Left renal pelvis (tissue), 4 donors: ENCODE measurements around the gene CRTAP. TPM values are rescaled to one million over a fixed set of nuclear protein-coding genes. Genes with fewer than 3 reads are reported as not detected.
A peak's percentile ranks its signal among the peaks of the same experiment; 100 is the strongest.
"Not testable (repeated sequence)": the region's sequence is repeated elsewhere in the genome, so short reads cannot be mapped to it uniquely, and the experiment has no call there.

Experiments used
- DNase-seq, 4 donors: peaks; one replicate each; pipeline ENCODE4 v3.0.0-alpha.2; 2013; ENCODE audit warnings: low read depth in 4 of 4, low spot score in 3 of 4
- polyA plus RNA-seq, 4 donors: library from polyadenylated mRNA; unstranded; fragments of 120-200 nt; gene quantifications; one replicate each; pipeline ENCODE4 v1.2.1, GENCODE V29; 2013; ENCODE audit not compliant: insufficient read length in 4 of 4

CRTAP gene
- polyA plus RNA-seq, 4 donors, result 158 to 328 (median 185) TPM

- DNase-seq, result no peak
These were observed 57.8 kb downstream of the CRTAP start for GRCh38 chr3:33171580-33171979.

DNA sequence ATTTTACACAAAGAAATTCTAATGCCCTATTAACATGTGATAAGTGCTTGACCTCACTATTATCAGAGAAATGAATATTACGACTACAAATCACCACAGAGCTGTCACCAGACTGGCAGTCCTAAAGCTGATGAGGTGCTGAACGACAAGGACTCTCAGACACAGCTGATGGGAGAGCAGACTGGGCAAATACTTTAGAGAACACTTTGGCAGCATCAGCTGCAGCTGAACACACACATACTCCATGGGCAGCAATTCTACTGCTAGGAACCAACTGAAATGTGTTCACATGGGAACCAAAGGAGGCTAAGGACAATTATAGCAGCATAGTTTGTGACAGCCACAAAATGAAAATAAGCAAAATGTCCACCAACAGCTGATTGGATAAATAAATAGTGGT, 59.3 kb downstream of the CRTAP start:
- DNase-seq, result no peak

DNA sequence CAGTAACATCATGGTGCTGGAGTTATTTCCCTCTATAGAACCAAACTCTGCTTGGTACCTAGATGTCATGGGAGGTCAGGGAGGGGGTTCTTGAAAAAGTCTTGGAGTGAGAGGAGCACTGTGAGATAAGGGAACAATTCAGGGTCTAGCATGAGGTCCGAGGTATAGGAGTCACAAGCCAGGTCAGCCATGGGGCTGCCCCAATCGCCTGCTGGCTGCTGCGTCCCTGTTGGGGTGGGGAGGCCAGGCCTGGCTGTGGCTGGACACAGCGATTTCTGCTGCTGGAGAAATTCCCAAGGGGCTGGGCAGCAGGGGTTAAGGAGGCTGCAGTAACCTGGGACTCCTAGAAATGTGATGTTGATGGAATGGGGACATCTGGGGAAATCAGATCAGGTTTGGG, 59.9 kb downstream of the CRTAP start:
- no peak for DNase-seq

DNA sequence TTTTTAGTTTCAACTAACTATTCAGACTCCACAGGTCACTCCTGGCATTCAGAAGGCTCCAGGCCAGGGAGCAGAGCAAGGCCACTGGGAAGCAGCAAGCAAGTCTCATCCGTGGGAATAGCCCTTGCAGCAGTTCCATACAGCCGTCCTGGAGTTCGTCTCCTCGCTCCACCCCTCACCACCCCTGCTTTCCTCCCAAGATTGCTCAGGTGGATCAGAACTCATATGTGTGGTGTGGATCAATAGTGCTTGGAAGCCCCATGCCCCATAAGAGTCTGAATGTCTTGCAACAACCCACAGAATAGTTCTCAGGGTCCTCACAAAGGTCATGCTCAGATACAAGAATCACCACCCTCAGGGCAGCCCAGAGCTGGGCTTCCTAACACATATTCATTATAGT, 60.3 kb downstream of the CRTAP start:
- DNase-seq, result no peak

DNA sequence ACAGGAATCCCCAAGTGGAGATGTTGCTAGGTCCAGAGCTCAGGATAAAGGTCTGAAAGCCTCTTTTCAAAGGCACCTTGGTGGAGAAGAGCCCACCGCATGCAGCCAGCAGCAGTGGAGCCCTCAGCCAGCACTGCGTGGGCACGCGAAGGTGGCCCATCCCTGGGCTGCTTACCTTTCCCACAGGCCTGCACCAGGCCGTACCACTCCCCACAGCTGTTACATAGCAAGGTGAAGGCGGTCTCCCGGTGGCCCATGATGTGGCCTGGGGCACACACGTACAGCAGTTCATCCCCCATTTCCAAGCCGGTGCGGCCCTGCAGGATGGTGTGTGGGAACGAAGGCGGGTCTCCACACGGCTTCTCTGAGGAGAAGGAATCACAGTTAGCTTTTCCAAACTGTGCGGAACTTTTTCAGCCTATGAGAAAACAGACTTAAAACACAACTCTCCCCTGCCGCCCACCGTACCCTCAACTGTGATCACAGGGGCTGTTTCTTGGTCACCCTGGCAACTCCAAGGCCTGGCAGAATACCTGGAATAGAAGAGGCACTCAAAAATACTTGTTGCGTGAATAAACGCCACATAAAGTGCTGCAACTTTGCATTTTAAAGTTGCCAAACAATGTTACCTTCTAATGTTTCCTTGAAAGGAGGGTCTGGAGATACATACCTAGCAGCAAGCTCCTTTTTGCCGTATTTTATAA, 61.0 kb downstream of the CRTAP start:
- peak in 1 of 4 donors; percentile 7 for DNase-seq

- DNase-seq, result no peak
These were observed 65.3 kb downstream of the CRTAP start for GRCh38 chr3:33179132-33179531.

- DNase-seq, result no peak
These were observed 67.4 kb downstream of the CRTAP start for GRCh38 chr3:33181229-33181628.

GRCh38 chr3:33181641-33182040, 67.8 kb downstream of the CRTAP start:
- DNase-seq, result not testable (repeated sequence)

DNA sequence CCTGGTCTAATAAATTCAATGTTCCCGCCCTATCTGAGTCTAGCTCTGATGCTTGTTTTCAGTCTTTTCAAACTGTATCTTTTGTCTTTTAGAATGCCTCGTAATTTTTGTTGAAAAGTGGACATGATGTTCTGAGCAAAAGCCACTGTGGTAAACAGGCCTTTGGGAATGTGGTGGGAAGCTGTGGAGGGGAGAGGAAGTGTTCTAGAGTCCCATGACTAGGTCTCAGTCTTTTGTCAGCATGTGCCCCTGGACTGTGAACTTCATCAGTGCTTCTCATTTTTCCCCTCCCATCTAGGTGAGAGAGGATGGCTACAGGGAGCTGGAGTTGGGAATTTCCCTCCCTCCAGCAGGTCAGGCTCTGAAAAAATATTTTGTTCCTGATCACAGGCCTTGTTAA, 71.0 kb downstream of the CRTAP start:
- DNase-seq, result no peak

GRCh38 chr3:33186524-33187367, 72.9 kb downstream of the CRTAP start:
- DNase-seq, result no peak

DNA sequence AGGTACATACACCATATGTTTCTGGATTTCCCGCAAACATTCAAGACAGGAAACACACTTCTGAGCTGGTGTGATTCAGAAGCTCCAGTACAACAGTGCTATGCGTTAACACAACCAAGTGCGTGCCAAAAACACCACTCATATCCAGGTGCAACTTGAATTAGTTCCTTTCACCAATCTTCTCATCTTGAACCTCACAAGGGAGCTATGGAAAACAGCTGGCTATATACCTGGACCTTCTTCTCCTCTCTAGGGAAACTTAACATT, 73.5 kb downstream of the CRTAP start:
- DNase-seq, result no peak

DNA sequence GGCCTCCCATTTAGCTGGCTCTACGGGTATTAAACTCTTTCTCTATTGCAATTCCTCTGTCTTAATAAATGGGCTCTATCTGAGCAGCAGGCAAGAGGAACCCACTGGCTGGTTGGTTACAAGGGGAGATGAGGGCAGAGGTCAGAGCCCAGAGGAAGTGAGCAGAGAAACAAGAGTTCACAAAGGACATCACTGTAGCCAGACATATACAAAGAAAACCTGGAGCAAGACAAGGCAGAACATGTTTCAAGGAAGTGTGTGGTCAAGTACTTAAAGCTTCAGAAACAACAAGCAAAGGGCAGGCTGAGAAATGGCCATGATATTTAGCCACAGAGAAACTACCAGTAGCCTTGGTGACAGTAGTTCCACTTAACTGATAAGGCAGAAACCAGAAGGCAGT, 80.5 kb downstream of the CRTAP start:
- DNase-seq, result no peak

DNA sequence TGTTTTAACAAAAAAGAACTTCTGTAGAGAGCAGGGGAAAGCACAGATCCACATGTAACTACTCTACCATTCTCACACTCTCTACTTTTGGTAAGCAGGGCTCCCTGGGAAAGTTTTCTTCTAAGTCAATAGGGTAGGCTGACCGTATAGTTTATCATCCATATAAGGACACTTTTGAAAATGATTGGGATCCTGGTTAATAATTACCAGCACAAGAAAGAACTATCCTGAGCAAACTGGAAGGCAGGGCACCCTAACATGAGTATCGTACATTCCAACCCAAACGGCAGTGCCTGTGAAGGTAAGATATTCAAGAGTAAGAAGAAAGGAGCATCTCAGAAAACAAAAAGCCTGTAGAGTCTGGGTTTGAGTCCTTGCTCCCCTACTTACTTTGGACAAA, 82.7 kb downstream of the CRTAP start:
- DNase-seq, result no peak

Other genes starting within 250 kb of the CRTAP start
- gene CCR4, start 162.4 kb upstream of the CRTAP start, polyA plus RNA-seq, result under 1 TPM; 0.08 to 0.26 (median 0.17) TPM
- 100 to 1,000 TPM in 2 of 4 donors, 10 to 100 TPM in 2; 53.0 to 115 (median 95.3) TPM for gene GLB1, start 16.9 kb upstream of the CRTAP start, polyA plus RNA-seq
- 1 to 10 TPM; 1.4 to 2.3 (median 1.7) TPM for gene TMPPE, start 16.9 kb upstream of the CRTAP start, polyA plus RNA-seq
- gene SUSD5, start 104.8 kb downstream of the CRTAP start, polyA plus RNA-seq, result 10 to 100 TPM in 1 of 4 donors, 1 to 10 TPM in 3; 4.1 to 53.4 (median 8.4) TPM
- gene FBXL2, start 163.4 kb downstream of the CRTAP start, polyA plus RNA-seq, result 10 to 100 TPM; 26.4 to 33.3 (median 31.7) TPM